HFFc6 (cell line): ENCODE results near the gene PCDH9. TPM values are rescaled to one million over a fixed set of nuclear protein-coding genes. Genes with fewer than 3 reads are reported as not detected.

Source experiments
- DNase-seq: peaks from one replicate; pipeline ENCODE4 v3.0.0-alpha.2; 2018
- H3K27ac Mint-ChIP-seq: 2 replicates; pipeline ENCODE4 v1.8.0; 2020; ENCODE audit warnings: mild to moderate bottlenecking, mixed read lengths
- H3K27me3 Mint-ChIP-seq: 2 replicates; pipeline ENCODE4 v1.8.0; 2021; ENCODE audit warnings: mild to moderate bottlenecking, moderate library complexity, mixed read lengths; ENCODE audit not compliant: insufficient read depth
- H3K36me3 Mint-ChIP-seq: 2 replicates; pipeline ENCODE4 v1.8.0; 2021; ENCODE audit warnings: low read depth, mixed read lengths
- H3K4me1 Mint-ChIP-seq: 2 replicates; pipeline ENCODE4 v1.8.0; 2020; ENCODE audit warnings: low read depth, mixed read lengths
- H3K4me3 Mint-ChIP-seq: 2 replicates; pipeline ENCODE4 v1.8.0; 2020; ENCODE audit warnings: mild to moderate bottlenecking, moderate library complexity, mixed read lengths
- H3K9me3 Mint-ChIP-seq: 2 replicates; pipeline ENCODE4 v1.8.0; 2020; ENCODE audit warnings: mild to moderate bottlenecking, mixed read lengths
- CTCF ChIP-seq: fragments of 200-600 bp; sonication (generic); IDR thresholded peaks from 2 replicates; pipeline ENCODE4 v1.5.0; 2021; ENCODE audit warnings: antibody characterized with exemption, mild to moderate bottlenecking
- total RNA-seq, 6 experiments: library from RNA; stranded (reverse); fragmentation: NEBNext Ultra II Directional; extraction: Animal tissue kit (Norgen Biotek cat#: 25700); gene quantifications; 2 replicates in 1 of 6; 3 replicates in 5 of 6; pipeline ENCODE4 v1.2.3, GENCODE V29; 2021

PCDH9 gene
- total RNA-seq, 6 experiments from 2014 or later, result 2.0 to 6.7 (median 2.6) TPM

- no peak for DNase-seq
- Mint-ChIP-seq H3K4me1 (no peaks in the 10 kb centered on the region; the same call in 1 of the 2 replicates), H3K4me3 (no peak overlapping the region), H3K27me3 (peaks cover 1% of the 10 kb centered on the region; the same call in 1 of the 2 replicates), H3K36me3 (no peaks in the 10 kb centered on the region; the same call in 1 of the 2 replicates), H3K9me3 (peaks cover 18% of the 10 kb centered on the region), H3K27ac (no peak overlapping the region)
- TF ChIP-seq CTCF, result no peak
Observed at GRCh38 chr13:66415444-66415843, 814.7 kb downstream of the PCDH9 start.

- Mint-ChIP-seq H3K9me3 (peaks cover 13% of the 10 kb centered on the region), H3K27me3 (peaks cover 1% of the 10 kb centered on the region; the same call in 1 of the 2 replicates), H3K27ac (no peak overlapping the region), H3K4me3 (no peak overlapping the region), H3K36me3 (no peaks in the 10 kb centered on the region; the same call in 1 of the 2 replicates), H3K4me1 (no peaks in the 10 kb centered on the region; the same call in 1 of the 2 replicates)
- no peak for DNase-seq
- TF ChIP-seq CTCF, result no peak
Observed at GRCh38 chr13:66414066-66414800, 815.9 kb downstream of the PCDH9 start.

- Mint-ChIP-seq H3K27ac (no peak overlapping the region), H3K36me3 (no peaks in the 10 kb centered on the region), H3K4me1 (peaks cover 19% of the 10 kb centered on the region), H3K4me3 (no peak overlapping the region), H3K9me3 (no peaks in the 10 kb centered on the region), H3K27me3 (no peaks in the 10 kb centered on the region; the same call in 1 of the 2 replicates)
- TF ChIP-seq CTCF, result no peak
- no peak for DNase-seq
Observed at GRCh38 chr13:66410314-66410713, 819.8 kb downstream of the PCDH9 start.

- H3K4me1 Mint-ChIP-seq, result peaks cover 19% of the 10 kb centered on the region
- no peak for DNase-seq
- no peaks in the 10 kb centered on the region for H3K9me3 Mint-ChIP-seq
Observed at GRCh38 chr13:66409542-66409941, 820.6 kb downstream of the PCDH9 start.

GRCh38 chr13:66407128-66407527, 823.0 kb downstream of the PCDH9 start:
- no peak overlapping the region for H3K4me3 Mint-ChIP-seq
- no peaks in the 10 kb centered on the region for H3K9me3 Mint-ChIP-seq
- H3K4me1 Mint-ChIP-seq, result peaks cover 27% of the 10 kb centered on the region
- H3K27me3 Mint-ChIP-seq, result no peaks in the 10 kb centered on the region; the same call in none of the 2 replicates
- no peak overlapping the region for H3K27ac Mint-ChIP-seq
- DNase-seq, result no peak
- no peak for TF ChIP-seq CTCF
- no peaks in the 10 kb centered on the region for H3K36me3 Mint-ChIP-seq

More at GRCh38 chr13:66409542-66409941, 820.6 kb downstream of the PCDH9 start:
- Mint-ChIP-seq H3K4me3 (no peak overlapping the region), H3K27ac (no peak overlapping the region), H3K36me3 (no peaks in the 10 kb centered on the region), H3K27me3 (no peaks in the 10 kb centered on the region; the same call in none of the 2 replicates)
- no peak for TF ChIP-seq CTCF
